Raji (cell line): ENCODE data around the gene NINL.

Source experiments
- POLR2A ChIP-seq: IDR thresholded peaks from 2 replicates; pipeline ENCODE4 v1.6.1; 2011; ENCODE audit warnings: low read depth, low read length, control low read depth; ENCODE audit not compliant: insufficient read depth

The NINL gene

GRCh38 chr20:25459916-25460535 is 125.3 kb downstream of the NINL start:
- TF ChIP-seq POLR2A: no peak

- no peak for TF ChIP-seq POLR2A
Measured at GRCh38 chr20:25459111-25459830, 126.1 kb downstream of the NINL start.

GRCh38 chr20:25457886-25458680 is 127.2 kb downstream of the NINL start:
- no peak for TF ChIP-seq POLR2A

- no peak for TF ChIP-seq POLR2A
Measured at GRCh38 chr20:25454153-25454900, 131.0 kb downstream of the NINL start.

- no peak for TF ChIP-seq POLR2A
Measured at GRCh38 chr20:25453035-25453810, 132.1 kb downstream of the NINL start.

GRCh38 chr20:25452333-25452732 is 133.0 kb downstream of the NINL start:
- TF ChIP-seq POLR2A: no peak

GRCh38 chr20:25447671-25448070 is 137.7 kb downstream of the NINL start:
- no peak for TF ChIP-seq POLR2A

GRCh38 chr20:25444556-25444955 is 140.8 kb downstream of the NINL start:
- TF ChIP-seq POLR2A: no peak

- TF ChIP-seq POLR2A: no peak
Measured at GRCh38 chr20:25439328-25439727, 146.0 kb downstream of the NINL start.

- TF ChIP-seq POLR2A: no peak
Measured at GRCh38 chr20:25437153-25437581, 148.2 kb downstream of the NINL start.

GRCh38 chr20:25424536-25424935 is 160.8 kb downstream of the NINL start:
- no peak for TF ChIP-seq POLR2A

- TF ChIP-seq POLR2A: no peak
Measured at GRCh38 chr20:25422032-25422431, 163.3 kb downstream of the NINL start.

GRCh38 chr20:25421102-25421501 is 164.2 kb downstream of the NINL start:
- no peak for TF ChIP-seq POLR2A

- TF ChIP-seq POLR2A: no peak
Measured at GRCh38 chr20:25418776-25419175, 166.6 kb downstream of the NINL start.
